K562 (cell line): ENCODE measurements around the gene HACD1. TPM values are rescaled to one million over a fixed set of nuclear protein-coding genes. Genes with fewer than 3 reads are reported as not detected.

ENCODE experiments used
- ATAC-seq: fragments of 200-7000 bp; cut with Tn5 transposase; 3 replicates; pipeline ENCODE4 v1.9.1; 2020; ENCODE audit warnings: moderate library complexity
- BruUV-seq: library from RNA; stranded (reverse); fragments of 400-500 nt; replicated peaks from 2 replicates; lab custom pipeline; 2021; lab: Mats Ljungman, UMichigan
- CTCF ChIA-PET: fragments of 300-600 bp; formaldehyde crosslinking; extraction: SDS; loops from one replicate; lab custom pipeline; 2021; ENCODE audit warnings: low intra/inter-chr PET ratio; lab: Yijun Ruan, JAX
- POLR2A ChIA-PET: fragments of 300-600, 350-650 bp; sonication (Branson Sonifier 250); formaldehyde crosslinking; extraction: SDS; loops from one replicate; lab custom pipeline; 2021; ENCODE audit warnings: antibody characterized with exemption, inconsistent platforms; lab: Yijun Ruan, JAX
- DNase-seq, 4 experiments: peaks; one replicate each; pipeline versions ENCODE4 v3.0.0 to v3.0.0-alpha.2; 2011 to 2018; ENCODE audit warnings: low spot score in 3 of 4, mixed read lengths in 3 of 4; ENCODE audit errors: extremely low read depth in 1 of 4
- FAIRE-seq: peaks from 2 replicates; lab custom pipeline; 2011; peaks lifted over from hg19 to GRCh38; lab: Jason Lieb, UNC
- H2AFZ ChIP-seq: 2 replicates; pipeline ENCODE4 v1.6.0; 2011; ENCODE audit warnings: low read depth, low read length, control low read depth, inconsistent platforms
- H3K27ac ChIP-seq: fragments of 200-600 bp; 3 replicates; pipeline ENCODE4 v1.8.0; 2011; ENCODE audit warnings: low read depth, mild to moderate bottlenecking, control low read depth, inconsistent platforms, low read length, moderate library complexity, mixed read lengths; ENCODE audit errors: extremely low read depth
- H3K27me3 ChIP-seq, 2 experiments: fragments of 300-600 bp in 1 of 2; 2 replicates in 1 of 2; 3 replicates in 1 of 2; pipeline versions ENCODE4 v1.6.0 to v1.8.0; 2011; ENCODE audit warnings: inconsistent platforms in 2 of 2, low read length in 2 of 2, mild to moderate bottlenecking in 1 of 2, mixed read lengths in 1 of 2, moderate library complexity in 1 of 2; ENCODE audit not compliant: control insufficient read depth in 2 of 2, insufficient read depth in 2 of 2
- H3K36me3 ChIP-seq: fragments of 300-600 bp; 3 replicates; pipeline ENCODE4 v1.8.0; 2011; ENCODE audit warnings: mild to moderate bottlenecking, low read length, inconsistent platforms; ENCODE audit not compliant: control insufficient read depth, insufficient read depth
- H3K4me1 ChIP-seq, 2 experiments: fragments of 200-600 bp in 1 of 2; replicated peaks in 1 of 2; 2 replicates in 1 of 2; 3 replicates in 1 of 2; pipeline versions ENCODE4 v1.5.1 to v1.8.0; 2011; ENCODE audit warnings: inconsistent platforms in 2 of 2, low read length in 2 of 2, mild to moderate bottlenecking in 1 of 2, mixed read lengths in 1 of 2, moderate library complexity in 1 of 2; ENCODE audit not compliant: control insufficient read depth in 2 of 2, insufficient read depth in 2 of 2
- H3K4me2 ChIP-seq: 2 replicates; pipeline ENCODE4 v1.6.1; 2011; ENCODE audit warnings: low read length, control low read depth, inconsistent platforms, mixed read lengths; ENCODE audit not compliant: insufficient read depth
- H3K4me3 ChIP-seq: fragments of 200-600 bp; sonication (generic), shearing (Covaris generic); 2 replicates; pipeline ENCODE4 v1.5.1; 2016; ENCODE audit warnings: control low read depth, inconsistent platforms
- H3K79me2 ChIP-seq: fragments of 200-600 bp; 3 replicates; pipeline ENCODE4 v1.8.0; 2011; ENCODE audit warnings: low read length, inconsistent platforms; ENCODE audit not compliant: control insufficient read depth, insufficient read depth
- H3K9ac ChIP-seq, 2 experiments: 2 replicates each; pipeline versions ENCODE4 v1.6.0 to v1.6.1; 2011; ENCODE audit warnings: low read depth in 2 of 2, low read length in 2 of 2, control low read depth in 1 of 2, inconsistent platforms in 1 of 2, mild to moderate bottlenecking in 1 of 2, mixed read lengths in 1 of 2; ENCODE audit not compliant: insufficient read depth in 1 of 2
- H3K9me1 ChIP-seq: one replicate; pipeline ENCODE4 v1.6.0; 2011; ENCODE audit warnings: inconsistent platforms, mild to moderate bottlenecking, low read length, moderate library complexity; ENCODE audit not compliant: control insufficient read depth, insufficient read depth
- H3K9me3 ChIP-seq: replicated peaks from 2 replicates; pipeline ENCODE4 v1.5.1; 2011; ENCODE audit warnings: low read depth, low read length, inconsistent platforms; ENCODE audit not compliant: control insufficient read depth, insufficient read depth
- H4K20me1 ChIP-seq: replicated peaks from 2 replicates; pipeline ENCODE4 v1.6.1; 2011; ENCODE audit warnings: low read length, inconsistent platforms, mixed read lengths; ENCODE audit not compliant: control insufficient read depth, insufficient read depth
- SETDB1 ChIP-seq: IDR thresholded peaks from one replicate; pipeline ENCODE4 v1.6.1; 2012; ENCODE audit warnings: low read length, control low read depth, inconsistent platforms
- SPI1 ChIP-seq: IDR thresholded peaks from 2 replicates; pipeline ENCODE4 v1.6.1; 2011; ENCODE audit warnings: low read depth, low read length, control low read depth, borderline replicate concordance
- ZC3H11A ChIP-seq: IDR thresholded peaks from 2 replicates; pipeline ENCODE4 v1.6.1; 2012; ENCODE audit warnings: low read depth, low read length, improper control_type of control experiment
- WGBS: fragments of 100-300 bp; shearing (Covaris generic); methylation state at CpG from one replicate; pipeline ENCODE4 v1.1.6; 2016; ENCODE audit warnings: low coverage, mixed read lengths; ENCODE audit not compliant: insufficient coverage; ENCODE audit errors: missing lambda C conversion rate; 5-methylcytosine and 5-hydroxymethylcytosine counted together
- in situ Hi-C: fragments of 300-500 bp; cut with MboI; formaldehyde crosslinking; loops from 4 replicates; pipeline ENCODE4 v1.15.0; 2018; ENCODE audit warnings: inconsistent platforms, mixed read lengths
- intact Hi-C: fragments of 100-400 bp; cut with micrococcal nuclease; formaldehyde crosslinking; loops from 2 replicates; pipeline ENCODE4 v1.14.2; 2022
- polyA plus RNA-seq, 8 experiments: library from polyadenylated mRNA; depleted of rRNA in 4 of 8; stranded (reverse) in 5 of 8; unstranded in 3 of 8; fragments of >200 nt; fragmentation: Nextera tagmentation in 2 of 8; fragmentation: Illumina TruSeq in 1 of 8; extraction: Ambion mirVana in 2 of 8; extraction: Trizol in 1 of 8; gene quantifications; 2 replicates each; pipeline versions ENCODE4 v1.2.1 to v1.2.3, GENCODE V29; 2011 to 2014; ENCODE audit warnings: inconsistent platforms in 1 of 8, missing spikeins in 1 of 8
- total RNA-seq, 7 experiments: library from RNA; depleted of rRNA in 6 of 7; stranded (reverse); fragments of >200 nt in 6 of 7; fragmentation: Illumina TruSeq in 2 of 7; extraction: Trizol in 2 of 7; gene quantifications; 2 replicates each; pipeline versions ENCODE4 v1.2.1 to v1.2.3, GENCODE V29; 2011 to 2021; ENCODE audit warnings: low replicate concordance in 1 of 7
- TF ChIP-seq, protein P1 (sequence below), 2 experiments: fragments of 450-650 bp in 1 of 2; sonication (generic) in 1 of 2; formaldehyde crosslinking in 1 of 2; IDR thresholded peaks in 1 of 2; conservative IDR thresholded peaks in 1 of 2; 2 replicates each; pipeline versions ENCODE4 v1.6.1 to v1.8.1; 2016 to 2023; ENCODE audit warnings: mild to moderate bottlenecking in 2 of 2, moderate library complexity in 2 of 2, inconsistent platforms in 1 of 2, missing genetic modification reagents in 1 of 2
- TF ChIP-seq, protein P2 (sequence below), 2 experiments: IDR thresholded peaks; 2 replicates each; pipeline ENCODE4 v1.6.1; 2012; ENCODE audit warnings: improper control_type of control experiment in 2 of 2, low read depth in 2 of 2, low read length in 2 of 2, borderline replicate concordance in 1 of 2

The HACD1 gene
- total and polyA plus RNA-seq, 9 of the 15 experiments (the other 6 are each of a cell fraction or from before 2014, with no cell fraction given): 0.99 to 4.5 (median 2.4) TPM

- Histone ChIP-seq H3K4me3 (no peak overlapping the region), H3K9ac (no peak overlapping the region), H3K9me1 (no peaks in the 10 kb centered on the region), H3K4me2 (no peak overlapping the region), H4K20me1 (no peaks in the 10 kb centered on the region), H3K4me1 (no peaks in the 10 kb centered on the region; a peak in 1 of 5 replicates), H3K79me2 (no peaks in the 10 kb centered on the region), H3K9me3 (no peaks in the 10 kb centered on the region), H3K27me3 (no peaks in the 10 kb centered on the region), H3K27ac (no peak overlapping the region), H3K36me3 (no peaks in the 10 kb centered on the region), H2AFZ (no peak overlapping the region)
- BruUV-seq: no TSS peak
- no peak for ATAC-seq
- FAIRE-seq: no peak
- DNase-seq: no peak
- TF ChIP-seq ZC3H11A (no peak), SPI1 (peak; percentile 80)
- 66% methylated on average over 8 of the region's 8 CpGs for WGBS
- in situ Hi-C loops: no loop called here
- CTCF ChIA-PET: no interaction called here
- POLR2A ChIA-PET: interaction anchor here (0.5 kb wide), 1 partner anchor 20 kb away, joined by 3 read pairs; no protein-coding TSS in a partner anchor
- intact Hi-C loops: no loop called here
Measured at GRCh38 chr10:17585016-17585415, 32.2 kb downstream of the HACD1 start.

GRCh38 chr10:17580885-17581284 is 36.3 kb downstream of the HACD1 start:
- DNase-seq: no peak
- ChIA-PET CTCF (interaction anchor here (0.6 kb wide), 1 partner anchor 100 kb away, joined by 3 read pairs; no protein-coding TSS in a partner anchor), POLR2A (interaction anchor here (0.7 kb wide), 1 partner anchor 22 kb away, joined by 3 read pairs; no protein-coding TSS in a partner anchor)
- Histone ChIP-seq H3K9me1 (no peaks in the 10 kb centered on the region), H3K9me3 (0 out of 2 replicates have a peak, but pooled peaks cover 3% of the 10 kb centered on the region), H3K27me3 (no peaks in the 10 kb centered on the region), H3K4me1 (no peaks in the 10 kb centered on the region; a peak in 1 of 5 replicates), H3K4me3 (no peak overlapping the region), H3K36me3 (no peaks in the 10 kb centered on the region), H3K27ac (no peak overlapping the region), H3K4me2 (no peak overlapping the region), H3K79me2 (no peaks in the 10 kb centered on the region), H3K9ac (no peak overlapping the region), H2AFZ (0 out of 2 replicates have a peak overlapping the region, but pooled peaks have one; percentile 14), H4K20me1 (no peaks in the 10 kb centered on the region)
- no peak for FAIRE-seq
- ATAC-seq: peak; percentile 25; the same call in 1 of the 3 replicates
- in situ Hi-C loops: no loop called here
- BruUV-seq: no TSS peak
- intact Hi-C loops: no loop called here
- 81% methylated on average over 3 of the region's 3 CpGs for WGBS
- TF ChIP-seq, protein P1, sequence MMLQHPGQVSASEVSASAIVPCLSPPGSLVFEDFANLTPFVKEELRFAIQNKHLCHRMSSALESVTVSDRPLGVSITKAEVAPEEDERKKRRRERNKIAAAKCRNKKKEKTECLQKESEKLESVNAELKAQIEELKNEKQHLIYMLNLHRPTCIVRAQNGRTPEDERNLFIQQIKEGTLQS (IDR thresholded peaks at IDR 0.05): 0 out of 2 replicates have a peak, but pooled peaks have one; percentile 32
- TF ChIP-seq, protein P1 (CRISPR knock-in tag; conservative IDR thresholded peaks at IDR 0.05): no peak
- TF ChIP-seq, protein P2, sequence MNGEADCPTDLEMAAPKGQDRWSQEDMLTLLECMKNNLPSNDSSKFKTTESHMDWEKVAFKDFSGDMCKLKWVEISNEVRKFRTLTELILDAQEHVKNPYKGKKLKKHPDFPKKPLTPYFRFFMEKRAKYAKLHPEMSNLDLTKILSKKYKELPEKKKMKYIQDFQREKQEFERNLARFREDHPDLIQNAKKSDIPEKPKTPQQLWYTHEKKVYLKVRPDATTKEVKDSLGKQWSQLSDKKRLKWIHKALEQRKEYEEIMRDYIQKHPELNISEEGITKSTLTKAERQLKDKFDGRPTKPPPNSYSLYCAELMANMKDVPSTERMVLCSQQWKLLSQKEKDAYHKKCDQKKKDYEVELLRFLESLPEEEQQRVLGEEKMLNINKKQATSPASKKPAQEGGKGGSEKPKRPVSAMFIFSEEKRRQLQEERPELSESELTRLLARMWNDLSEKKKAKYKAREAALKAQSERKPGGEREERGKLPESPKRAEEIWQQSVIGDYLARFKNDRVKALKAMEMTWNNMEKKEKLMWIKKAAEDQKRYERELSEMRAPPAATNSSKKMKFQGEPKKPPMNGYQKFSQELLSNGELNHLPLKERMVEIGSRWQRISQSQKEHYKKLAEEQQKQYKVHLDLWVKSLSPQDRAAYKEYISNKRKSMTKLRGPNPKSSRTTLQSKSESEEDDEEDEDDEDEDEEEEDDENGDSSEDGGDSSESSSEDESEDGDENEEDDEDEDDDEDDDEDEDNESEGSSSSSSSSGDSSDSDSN (IDR thresholded peaks at IDR 0.05; ENCODE audit: borderline replicate concordance in 1 of 2, low read depth in 2 of 2, low read length in 2 of 2): no peak
- no peak for TF ChIP-seq SETDB1
